ENCODE measurements around the gene PTPRN2. TPM values are rescaled to one million over a fixed set of nuclear protein-coding genes. Genes with fewer than 3 reads are reported as not detected.

Gene PTPRN2
- total and polyA plus RNA-seq, 8 donors, result 12.2 to 49.2 (median 31.8) TPM

- 52 to 66% methylated on average over 10 of the region's 10 CpGs for WGBS, 2 donors
- no peaks in the 10 kb centered on the region for H3K27me3 ChIP-seq
- H3K9me3 ChIP-seq, result no peaks in the 10 kb centered on the region
- no peaks in the 10 kb centered on the region for H3K36me3 ChIP-seq
- no peak for TF ChIP-seq CTCF (IDR thresholded peaks at IDR 0.05)
- no peak overlapping the region for H3K27ac ChIP-seq
- no peak for DNase-seq
- H3K4me1 ChIP-seq, result no peaks in the 10 kb centered on the region
- intact Hi-C loops (cut with DNase I), result no loop called here
- no peak overlapping the region for H3K4me3 ChIP-seq
- ATAC-seq, result no peak
- no peak for FAIRE-seq
Measured at GRCh38 chr7:157519246-157519645, 1068.4 kb downstream of the PTPRN2 start.

DNA sequence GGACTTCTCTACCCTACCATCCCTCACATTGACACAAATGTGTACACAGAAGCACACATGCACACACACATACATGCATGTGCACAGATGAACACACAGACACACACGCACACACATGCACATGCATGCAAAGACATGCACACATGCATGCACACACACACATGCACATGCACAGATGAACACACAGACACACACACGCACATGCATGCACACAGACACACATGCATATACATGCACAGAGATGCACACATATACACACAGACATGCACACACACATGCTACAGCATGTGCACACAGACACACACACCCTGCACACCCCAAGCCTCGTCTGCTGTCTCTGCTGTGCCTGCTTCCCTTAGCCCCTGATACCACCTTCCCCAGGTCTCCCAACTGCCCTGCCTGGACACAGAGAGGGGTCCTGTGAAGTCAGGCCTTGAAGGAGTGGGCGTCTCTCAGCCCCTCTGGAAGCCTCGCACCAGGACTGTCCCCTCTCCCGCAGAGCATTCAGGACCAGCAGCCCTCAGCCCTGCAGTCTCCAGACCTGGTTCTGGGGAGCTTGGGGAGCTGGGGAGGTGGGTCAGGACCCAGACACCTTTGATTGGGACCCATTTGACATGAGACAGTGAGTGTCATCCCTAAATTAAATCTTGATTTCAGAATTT is 1069.0 kb downstream of the PTPRN2 start:
- no peak for FAIRE-seq
- H3K36me3 ChIP-seq, result no peaks in the 10 kb centered on the region
- ATAC-seq, result no peak
- TF ChIP-seq CTCF (IDR thresholded peaks at IDR 0.05), result no peak
- no peaks in the 10 kb centered on the region for H3K4me1 ChIP-seq
- H3K4me3 ChIP-seq, result no peak overlapping the region
- DNase-seq, result no peak
- H3K27me3 ChIP-seq, result no peaks in the 10 kb centered on the region
- H3K9me3 ChIP-seq, result no peaks in the 10 kb centered on the region
- WGBS, 2 donors, result 69 to 72% methylated on average over 6 of the region's 6 CpGs
- intact Hi-C loops (cut with DNase I), result no loop called here
- H3K27ac ChIP-seq, result no peak overlapping the region

- no peaks in the 10 kb centered on the region for H3K9me3 ChIP-seq
- no peaks in the 10 kb centered on the region for H3K27me3 ChIP-seq
- no peaks in the 10 kb centered on the region for H3K36me3 ChIP-seq
- no peak overlapping the region for H3K4me3 ChIP-seq
- H3K27ac ChIP-seq, result no peak overlapping the region
- FAIRE-seq, result no peak
- intact Hi-C loops (cut with DNase I), result no loop called here
- no peaks in the 10 kb centered on the region for H3K4me1 ChIP-seq
- 57 to 62% methylated on average over 10 of the region's 10 CpGs for WGBS, 2 donors
- no peak for DNase-seq
- no peak for ATAC-seq
- TF ChIP-seq CTCF (IDR thresholded peaks at IDR 0.05), result no peak
Measured at GRCh38 chr7:157517782-157518513, 1069.7 kb downstream of the PTPRN2 start.

DNA sequence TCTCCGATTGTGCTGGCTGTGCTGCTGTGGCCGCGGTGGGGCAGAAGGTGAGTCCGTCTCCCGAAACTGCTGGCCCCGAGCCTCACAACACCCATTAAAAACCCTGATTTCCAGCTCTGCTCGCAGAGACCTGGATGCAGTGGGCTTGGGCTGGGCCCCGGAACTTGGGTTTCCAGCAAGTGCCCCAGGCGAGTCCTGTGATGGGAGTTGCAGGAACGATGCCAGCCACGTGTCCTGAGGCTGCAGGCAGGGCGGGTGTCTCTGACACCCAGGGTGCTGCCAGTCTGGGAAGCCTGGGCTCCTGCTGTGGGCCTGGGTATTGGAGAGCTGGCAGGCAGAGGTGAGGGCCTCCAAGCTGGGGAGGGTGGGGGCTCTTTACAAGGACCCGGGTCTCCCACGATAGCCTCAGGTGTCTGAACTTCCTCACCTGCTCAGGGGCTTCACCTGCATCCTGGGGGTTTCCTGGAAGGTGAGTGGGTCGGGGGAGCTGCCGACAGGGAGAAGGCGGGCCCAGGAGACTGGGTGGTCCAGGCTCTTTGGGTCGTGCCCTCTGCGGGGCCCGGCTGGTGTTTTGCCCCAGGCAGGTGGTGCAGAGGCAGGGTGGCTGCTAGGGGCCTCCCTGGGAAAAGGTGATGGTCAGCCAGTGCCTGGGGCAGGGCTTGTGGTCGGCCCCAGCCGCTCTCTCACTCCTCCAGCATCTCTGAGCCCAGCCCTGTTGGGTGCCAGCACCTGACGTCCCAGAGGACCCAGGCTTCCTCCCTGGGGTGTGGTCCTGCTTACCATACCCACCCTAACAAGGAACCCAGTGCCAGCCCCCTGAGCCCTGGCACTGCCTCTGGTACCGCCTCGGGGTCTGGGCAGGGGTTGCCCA is 1070.5 kb downstream of the PTPRN2 start:
- Histone ChIP-seq H3K4me1 (no peaks in the 10 kb centered on the region), H3K4me3 (no peak overlapping the region), H3K9me3 (no peaks in the 10 kb centered on the region), H3K27ac (no peak overlapping the region), H3K36me3 (no peaks in the 10 kb centered on the region), H3K27me3 (no peaks in the 10 kb centered on the region)
- intact Hi-C loops (cut with DNase I), result no loop called here
- ATAC-seq (no peak), DNase-seq (no peak), FAIRE-seq (no peak)
- TF ChIP-seq CTCF (IDR thresholded peaks at IDR 0.05), result no peak
- 70 to 78% methylated on average over 25 of the region's 25 CpGs for WGBS, 2 donors
